H1 (cell line): ENCODE data around the gene ARPP21. TPM values are rescaled to one million over a fixed set of nuclear protein-coding genes. Genes with fewer than 3 reads are reported as not detected.

Experiments
- CTCF ChIA-PET: fragments of 300-600 bp; sonication (Branson Sonifier 250); formaldehyde crosslinking; loops from one replicate; lab custom pipeline; 2021; ENCODE audit not compliant: partially characterized antibody; lab: Charles Lee
- POLR2A ChIA-PET: fragments of 300-600 bp; sonication (Branson Sonifier 250); formaldehyde crosslinking; loops from one replicate; lab custom pipeline; 2021; ENCODE audit warnings: inconsistent platforms; ENCODE audit not compliant: partially characterized antibody; lab: Charles Lee
- DNase-seq, 2 experiments: peaks; one replicate each; pipeline versions ENCODE4 v3.0.0 to v3.0.0-alpha.2; 2010 to 2022; ENCODE audit warnings: low spot score in 2 of 2, low read depth in 1 of 2, mixed read lengths in 1 of 2
- FAIRE-seq: peaks from 2 replicates; lab custom pipeline; 2011; peaks lifted over from hg19 to GRCh38; lab: Jason Lieb, UNC
- H2AFZ ChIP-seq: 2 replicates; pipeline ENCODE4 v1.8.1; 2012; ENCODE audit warnings: low read length, inconsistent platforms
- H2AK5ac ChIP-seq: 2 replicates; pipeline ENCODE4 v1.6.1; 2013; ENCODE audit warnings: low read depth, low read length
- H2BK120ac ChIP-seq: replicated peaks from 2 replicates; pipeline ENCODE3; 2013; ENCODE audit warnings: low read depth, low read length, inconsistent platforms
- H2BK12ac ChIP-seq: 2 replicates; pipeline ENCODE4 v1.6.1; 2013; ENCODE audit warnings: low read depth, low read length
- H2BK15ac ChIP-seq: 2 replicates; pipeline ENCODE4 v1.6.1; 2013; ENCODE audit warnings: low read length
- H2BK20ac ChIP-seq: 2 replicates; pipeline ENCODE4 v1.6.1; 2013; ENCODE audit warnings: low read length
- H2BK5ac ChIP-seq: 2 replicates; pipeline ENCODE4 v1.6.1; 2013; ENCODE audit warnings: low read depth, low read length
- H3K14ac ChIP-seq: 2 replicates; pipeline ENCODE4 v1.6.1; 2013; ENCODE audit warnings: inconsistent platforms; ENCODE audit not compliant: insufficient read length
- H3K18ac ChIP-seq: 2 replicates; pipeline ENCODE4 v1.6.1; 2013; ENCODE audit warnings: low read length; ENCODE audit errors: extremely low read depth
- H3K23ac ChIP-seq: 2 replicates; pipeline ENCODE4 v1.6.1; 2013; ENCODE audit warnings: inconsistent platforms; ENCODE audit not compliant: insufficient read length
- H3K23me2 ChIP-seq: 2 replicates; pipeline ENCODE4 v1.6.1; 2013; ENCODE audit warnings: low read depth, low read length
- H3K27ac ChIP-seq: 2 replicates; pipeline ENCODE4 v1.6.1; 2011; ENCODE audit warnings: low read depth, low read length, inconsistent platforms
- H3K27me3 ChIP-seq, 4 experiments: replicated peaks in 1 of 4; 1 replicate in 1 of 4; 2 replicates in 3 of 4; pipeline versions ENCODE4 v1.6.1 to v1.8.1; 2011 to 2013; ENCODE audit warnings: low read length in 3 of 4, mild to moderate bottlenecking in 3 of 4, inconsistent platforms in 2 of 4, mixed read lengths in 2 of 4, moderate library complexity in 1 of 4; ENCODE audit not compliant: control insufficient read depth in 3 of 4, insufficient read depth in 3 of 4; ENCODE audit errors: extremely low read depth in 1 of 4
- H3K36me3 ChIP-seq, 4 experiments: 2 replicates each; pipeline versions ENCODE4 v1.6.1 to v1.8.1; 2011 to 2013; ENCODE audit warnings: mild to moderate bottlenecking in 4 of 4, low read length in 3 of 4, moderate library complexity in 2 of 4, control low read depth in 1 of 4, inconsistent platforms in 1 of 4; ENCODE audit not compliant: insufficient read depth in 4 of 4, control insufficient read depth in 2 of 4
- H3K4ac ChIP-seq: replicated peaks from 2 replicates; pipeline ENCODE3; 2013; ENCODE audit warnings: low read length, low read depth, mixed read lengths, inconsistent platforms; ENCODE audit not compliant: insufficient read length
- H3K4me1 ChIP-seq, 4 experiments: replicated peaks in 1 of 4; 1 replicate in 1 of 4; 2 replicates in 3 of 4; pipeline versions ENCODE4 v1.6.1 to v1.8.1; 2011 to 2013; ENCODE audit warnings: low read length in 3 of 4, inconsistent platforms in 2 of 4, mixed read lengths in 1 of 4; ENCODE audit not compliant: insufficient read depth in 4 of 4, control insufficient read depth in 3 of 4
- H3K4me2 ChIP-seq, 2 experiments: 2 replicates each; pipeline versions ENCODE4 v1.6.1 to v1.8.1; 2011 to 2013; ENCODE audit warnings: low read depth in 2 of 2, low read length in 2 of 2, control low read depth in 1 of 2, inconsistent platforms in 1 of 2, mild to moderate bottlenecking in 1 of 2; ENCODE audit not compliant: insufficient read depth in 1 of 2
- H3K4me3 ChIP-seq, 4 experiments: fragments of 200-600, 300-600 bp in 1 of 4; sonication (generic), shearing (Covaris generic), sonication (Bioruptor Twin) in 1 of 4; 2 replicates each; pipeline versions ENCODE4 v1.5.1 to v1.8.1; 2011 to 2016; ENCODE audit warnings: low read length in 4 of 4, low read depth in 3 of 4, control low read depth in 2 of 4, inconsistent platforms in 2 of 4, mild to moderate bottlenecking in 2 of 4, mixed read lengths in 1 of 4, moderate library complexity in 1 of 4; ENCODE audit not compliant: insufficient read depth in 2 of 4; ENCODE audit errors: extremely low read depth in 1 of 4
- H3K56ac ChIP-seq: replicated peaks from 2 replicates; pipeline ENCODE3; 2013; ENCODE audit warnings: low read depth, mild to moderate bottlenecking, mixed read lengths, low read length, inconsistent platforms; ENCODE audit not compliant: insufficient read length
- H3K79me1 ChIP-seq: 2 replicates; pipeline ENCODE4 v1.6.1; 2013; ENCODE audit warnings: low read depth, low read length, control low read depth
- H3K79me2 ChIP-seq, 2 experiments: 2 replicates each; pipeline versions ENCODE4 v1.6.1 to v1.8.1; 2012 to 2013; ENCODE audit warnings: low read length in 2 of 2, mild to moderate bottlenecking in 2 of 2, inconsistent platforms in 1 of 2; ENCODE audit not compliant: insufficient read depth in 2 of 2, control insufficient read depth in 1 of 2
- H3K9ac ChIP-seq, 4 experiments: replicated peaks in 1 of 4; 1 replicate in 1 of 4; 2 replicates in 3 of 4; pipeline versions ENCODE4 v1.6.1 to v1.8.1; 2011 to 2013; ENCODE audit warnings: low read depth in 3 of 4, low read length in 3 of 4, control low read depth in 2 of 4, mild to moderate bottlenecking in 2 of 4, moderate library complexity in 2 of 4, inconsistent platforms in 1 of 4; ENCODE audit errors: extremely low read depth in 1 of 4
- H3K9me3 ChIP-seq, 2 experiments: 2 replicates each; pipeline versions ENCODE4 v1.6.1 to v1.8.1; 2012 to 2013; ENCODE audit warnings: mild to moderate bottlenecking in 2 of 2, moderate library complexity in 2 of 2, control low read depth in 1 of 2, inconsistent platforms in 1 of 2, low read depth in 1 of 2, low read length in 1 of 2, mixed read lengths in 1 of 2; ENCODE audit not compliant: insufficient read depth in 2 of 2
- H4K20me1 ChIP-seq, 2 experiments: replicated peaks in 1 of 2; 2 replicates each; pipeline versions ENCODE3 to v1.8.1; 2011 to 2013; ENCODE audit warnings: inconsistent platforms in 2 of 2, low read length in 2 of 2, mild to moderate bottlenecking in 1 of 2; ENCODE audit not compliant: insufficient read depth in 2 of 2, control insufficient read depth in 1 of 2
- H4K5ac ChIP-seq: 2 replicates; pipeline ENCODE4 v1.6.1; 2013; ENCODE audit warnings: low read length, low read depth, mixed read lengths, inconsistent platforms; ENCODE audit not compliant: insufficient read length
- H4K8ac ChIP-seq: 2 replicates; pipeline ENCODE4 v1.8.0; 2013; ENCODE audit warnings: mild to moderate bottlenecking, moderate library complexity, low read length, inconsistent platforms; ENCODE audit not compliant: insufficient read depth; ENCODE audit errors: extremely low read depth
- H4K91ac ChIP-seq: replicated peaks from 2 replicates; pipeline ENCODE3; 2013; ENCODE audit warnings: low read length, mixed read lengths, inconsistent platforms; ENCODE audit not compliant: insufficient read length
- NANOG ChIP-seq: IDR thresholded peaks from 2 replicates; pipeline ENCODE4 v1.6.1; 2011; ENCODE audit warnings: low read length, low read depth, mild to moderate bottlenecking, inconsistent platforms; ENCODE audit not compliant: insufficient read depth, poor library complexity, severe bottlenecking
- WGBS, 2 experiments: shearing (Covaris generic) in 1 of 2; methylation state at CpG; one replicate each; pipeline versions ENCODE4 v1.1.6 to v1.1.7; 2013 to 2015; ENCODE audit warnings: low lambda C conversion rate in 2 of 2, mixed read lengths in 2 of 2, inconsistent platforms in 1 of 2, low coverage in 1 of 2, missing lambda C conversion rate in 1 of 2; ENCODE audit not compliant: insufficient replicate concordance in 2 of 2, insufficient coverage in 1 of 2, insufficient read length in 1 of 2; ENCODE audit errors: extremely low coverage in 1 of 2, missing lambda C conversion rate in 1 of 2; 5-methylcytosine and 5-hydroxymethylcytosine counted together
- polyA plus RNA-seq, 7 experiments: library from polyadenylated mRNA; depleted of rRNA in 3 of 7; stranded (reverse) in 5 of 7; unstranded in 2 of 7; fragments of >200 nt in 5 of 7; fragments of 200-250 nt in 2 of 7; gene quantifications; 1 replicate in 5 of 7; 2 replicates in 1 of 7; 4 replicates in 1 of 7; pipeline versions ENCODE4 v1.2.1 to v1.2.3, GENCODE V29; 2011 to 2013; ENCODE audit warnings: missing spikeins in 2 of 7, mixed read lengths in 2 of 7
- total RNA-seq: library from RNA; stranded (reverse); fragmentation: NEBNext Ultra II Directional; extraction: Animal tissue kit (Norgen Biotek cat#: 25700); gene quantifications from 2 replicates; pipeline ENCODE4 v1.2.1, GENCODE V29; 2021

The ARPP21 gene
- total and polyA plus RNA-seq, 2 of the 8 experiments (the other 6 are each of a cell fraction or from before 2014, with no cell fraction given) = not detected

DNA sequence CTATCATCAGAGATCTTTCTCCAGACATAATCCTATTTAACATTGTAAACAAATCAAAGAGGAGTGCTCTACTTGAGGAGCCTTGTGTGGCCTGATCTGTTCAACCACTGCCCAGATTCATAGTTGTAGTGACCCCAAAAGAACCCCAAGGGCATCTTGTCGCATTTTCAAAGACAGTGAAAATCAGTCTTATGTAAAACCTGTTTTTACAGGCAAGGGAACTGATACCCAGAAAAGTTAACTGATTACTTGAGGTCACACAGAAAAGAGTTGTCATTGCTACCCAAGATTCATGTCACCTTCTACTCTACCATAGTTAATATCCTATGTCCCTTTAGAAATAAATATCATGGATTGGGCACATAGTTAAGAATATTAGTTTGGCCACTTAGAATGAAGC is 40.5 kb upstream of the ARPP21 start:
- H3K27me3 ChIP-seq = no peaks in the 10 kb centered on the region
- no peak overlapping the region for H3K23ac ChIP-seq
- no peak overlapping the region for H2BK20ac ChIP-seq
- DNase-seq = no peak
- H3K18ac ChIP-seq = no peak overlapping the region
- no peak overlapping the region for H2AFZ ChIP-seq
- H3K9ac ChIP-seq = no peak overlapping the region
- no peaks in the 10 kb centered on the region for H3K23me2 ChIP-seq
- no peak overlapping the region for H3K4me2 ChIP-seq
- H3K27ac ChIP-seq = no peak overlapping the region
- no peak overlapping the region for H2BK12ac ChIP-seq
- no peaks in the 10 kb centered on the region; a peak in 1 of 7 replicates for H3K4me1 ChIP-seq
- FAIRE-seq = no peak
- H2BK5ac ChIP-seq = no peak overlapping the region
- WGBS, 2 experiments = 94% methylated on average over 1 of the region's 1 CpG; no CpG with 5 or more reads in 1 of the 2 experiments
- H4K5ac ChIP-seq = no peak overlapping the region
- no peak overlapping the region for H3K14ac ChIP-seq
- no peaks in the 10 kb centered on the region for H3K79me2 ChIP-seq
- no peak overlapping the region for H2BK120ac ChIP-seq
- no peak overlapping the region for H3K56ac ChIP-seq
- no peaks in the 10 kb centered on the region for H4K20me1 ChIP-seq
- ChIA-PET CTCF (no interaction called here), POLR2A (no interaction called here)
- H4K8ac ChIP-seq = no peak overlapping the region
- no peak for TF ChIP-seq NANOG
- no peak overlapping the region for H3K4ac ChIP-seq
- no peak overlapping the region for H2AK5ac ChIP-seq
- no peak overlapping the region for H2BK15ac ChIP-seq
- no peaks in the 10 kb centered on the region for H3K36me3 ChIP-seq
- no peaks in the 10 kb centered on the region for H3K79me1 ChIP-seq
- no peak overlapping the region for H3K4me3 ChIP-seq
- H4K91ac ChIP-seq = no peak overlapping the region
- no peaks in the 10 kb centered on the region for H3K9me3 ChIP-seq
